ENCODE measurements around the gene SYP. TPM values are rescaled to one million over a fixed set of nuclear protein-coding genes. Genes with fewer than 3 reads are reported as not detected.

The SYP gene
- total RNA-seq, 4 donors from 2014 or later, result 0.30 to 1.6 (median 1.3) TPM; not detected in 1

- WGBS, result 47% methylated on average over 12 of the region's 12 CpGs
- no peak for DNase-seq (ENCODE audit: low spot score in 2 of 2)
- H3K36me3 ChIP-seq, result no peaks in the 10 kb centered on the region
- H3K4me1 ChIP-seq, result peaks cover 7% of the 10 kb centered on the region
- H3K27ac ChIP-seq, result no peak overlapping the region
- no peaks in the 10 kb centered on the region for H3K9me3 ChIP-seq
- H3K4me3 ChIP-seq, result no peak overlapping the region
- no peak for TF ChIP-seq EP300 (IDR thresholded peaks at IDR 0.05)
- TF ChIP-seq POLR2A (IDR thresholded peaks at IDR 0.05), result no peak
- TF ChIP-seq POLR2AphosphoS5 (IDR thresholded peaks at IDR 0.05), result no peak
- TF ChIP-seq CTCF (IDR thresholded peaks at IDR 0.05), result no peak
- no peaks in the 10 kb centered on the region for H3K27me3 ChIP-seq
These were observed 1.3 kb downstream of the SYP start for GRCh38 chrX:49198540-49199314.

GRCh38 chrX:49197543-49198087 is 2.4 kb downstream of the SYP start:
- DNase-seq (ENCODE audit: low spot score in 2 of 2), result no peak
- no peak overlapping the region for H3K4me3 ChIP-seq
- no peaks in the 10 kb centered on the region for H3K36me3 ChIP-seq
- no peak overlapping the region for H3K27ac ChIP-seq
- no peaks in the 10 kb centered on the region for H3K9me3 ChIP-seq
- no peaks in the 10 kb centered on the region for H3K27me3 ChIP-seq
- WGBS, result 76% methylated on average over 12 of the region's 13 CpGs
- peaks cover 7% of the 10 kb centered on the region for H3K4me1 ChIP-seq
- TF ChIP-seq POLR2AphosphoS5 (IDR thresholded peaks at IDR 0.05) (no peak), POLR2A (IDR thresholded peaks at IDR 0.05) (no peak), CTCF (IDR thresholded peaks at IDR 0.05) (no peak), EP300 (IDR thresholded peaks at IDR 0.05) (no peak)

- WGBS, result 56% methylated on average over 2 of the region's 2 CpGs
- TF ChIP-seq POLR2AphosphoS5 (IDR thresholded peaks at IDR 0.05), result no peak
These were observed 6.4 kb downstream of the SYP start for GRCh38 chrX:49193542-49193964.

GRCh38 chrX:49192722-49193328 is 7.2 kb downstream of the SYP start:
- no peaks in the 10 kb centered on the region for H3K9me3 ChIP-seq
- H3K4me3 ChIP-seq, result no peak overlapping the region
- TF ChIP-seq POLR2A (IDR thresholded peaks at IDR 0.05) (no peak), CTCF (IDR thresholded peaks at IDR 0.05) (peak in 1 of 2 donors; percentile 33)
- no peak overlapping the region for H3K27ac ChIP-seq
- H3K27me3 ChIP-seq, result no peaks in the 10 kb centered on the region
- peaks cover 14% of the 10 kb centered on the region for H3K4me1 ChIP-seq
- DNase-seq (ENCODE audit: low spot score in 2 of 2), result no peak
- no peaks in the 10 kb centered on the region for H3K36me3 ChIP-seq
- WGBS, result 71% methylated on average over 10 of the region's 10 CpGs

More at GRCh38 chrX:49193542-49193964, 6.4 kb downstream of the SYP start:
- H3K4me1 ChIP-seq, result peaks cover 11% of the 10 kb centered on the region
- H3K27me3 ChIP-seq, result no peaks in the 10 kb centered on the region
- no peak for DNase-seq (ENCODE audit: low spot score in 2 of 2)
- no peak overlapping the region for H3K4me3 ChIP-seq
- no peaks in the 10 kb centered on the region for H3K36me3 ChIP-seq
- H3K9me3 ChIP-seq, result no peaks in the 10 kb centered on the region
- H3K27ac ChIP-seq, result no peak overlapping the region

GRCh38 chrX:49191574-49192011 is 8.4 kb downstream of the SYP start:
- Histone ChIP-seq H3K9me3 (no peaks in the 10 kb centered on the region), H3K4me1 (peaks cover 14% of the 10 kb centered on the region), H3K4me3 (peak overlapping the region; percentile 66), H3K27ac (peak overlapping the region; percentile 77), H3K36me3 (no peaks in the 10 kb centered on the region), H3K27me3 (no peaks in the 10 kb centered on the region)
- no peak for DNase-seq (ENCODE audit: low spot score in 2 of 2)
- WGBS, result 70% methylated on average over 21 of the region's 34 CpGs
- TF ChIP-seq POLR2AphosphoS5 (IDR thresholded peaks at IDR 0.05) (no peak), EP300 (IDR thresholded peaks at IDR 0.05) (no peak), CTCF (IDR thresholded peaks at IDR 0.05) (no peak), POLR2A (IDR thresholded peaks at IDR 0.05) (no peak)

All from suprapubic skin (tissue), 4 donors.